Medulla oblongata (tissue), 1 donor: ENCODE results near the gene CHRNA1.

Experiments used
- DNase-seq: peaks from one replicate; pipeline ENCODE4 v3.0.0-alpha.2; 2015; ENCODE audit errors: extremely low spot score

CHRNA1 gene

GRCh38 chr2:174781996-174782395 is 17.7 kb upstream of the CHRNA1 start:
- DNase-seq, result no peak

- no peak for DNase-seq
Measured at GRCh38 chr2:174781298-174781697, 17.0 kb upstream of the CHRNA1 start.

- DNase-seq, result no peak
Measured at GRCh38 chr2:174780856-174781255, 16.6 kb upstream of the CHRNA1 start.

- DNase-seq, result no peak
Measured at GRCh38 chr2:174780191-174780840, 16.0 kb upstream of the CHRNA1 start.

- no peak for DNase-seq
Measured at GRCh38 chr2:174779361-174779928, 15.2 kb upstream of the CHRNA1 start.

GRCh38 chr2:174778085-174778981 is 14.1 kb upstream of the CHRNA1 start:
- DNase-seq, result peak; percentile 42

GRCh38 chr2:174777347-174778084 is 13.2 kb upstream of the CHRNA1 start:
- no peak for DNase-seq

GRCh38 chr2:174776675-174777074 is 12.4 kb upstream of the CHRNA1 start:
- DNase-seq, result no peak

- DNase-seq, result no peak
Measured at GRCh38 chr2:174776223-174776622, 12.0 kb upstream of the CHRNA1 start.

- no peak for DNase-seq
Measured at GRCh38 chr2:174775571-174775980, 11.3 kb upstream of the CHRNA1 start.

- DNase-seq, result no peak
Measured at GRCh38 chr2:174774886-174775285, 10.6 kb upstream of the CHRNA1 start.

- DNase-seq, result no peak
Measured at GRCh38 chr2:174773215-174773614, 8.9 kb upstream of the CHRNA1 start.

- DNase-seq, result no peak
Measured at GRCh38 chr2:174772472-174772801, 8.2 kb upstream of the CHRNA1 start.

GRCh38 chr2:174771631-174772471 is 7.6 kb upstream of the CHRNA1 start:
- DNase-seq, result peak; percentile 85

GRCh38 chr2:174771136-174771535 is 6.9 kb upstream of the CHRNA1 start:
- DNase-seq, result no peak

- no peak for DNase-seq
Measured at GRCh38 chr2:174768557-174768956, 4.3 kb upstream of the CHRNA1 start.

- DNase-seq, result no peak
Measured at GRCh38 chr2:174766271-174766670, 2.0 kb upstream of the CHRNA1 start.

GRCh38 chr2:174765576-174765975 is 1.3 kb upstream of the CHRNA1 start:
- no peak for DNase-seq

GRCh38 chr2:174763780-174764179 is 492 bp downstream of the CHRNA1 start:
- no peak for DNase-seq

- DNase-seq, result no peak
Measured at GRCh38 chr2:174762464-174762863, 1.8 kb downstream of the CHRNA1 start.

GRCh38 chr2:174761837-174762236 is 2.4 kb downstream of the CHRNA1 start:
- no peak for DNase-seq
